ENCODE data around the gene FGD6.

Gene FGD6

DNA sequence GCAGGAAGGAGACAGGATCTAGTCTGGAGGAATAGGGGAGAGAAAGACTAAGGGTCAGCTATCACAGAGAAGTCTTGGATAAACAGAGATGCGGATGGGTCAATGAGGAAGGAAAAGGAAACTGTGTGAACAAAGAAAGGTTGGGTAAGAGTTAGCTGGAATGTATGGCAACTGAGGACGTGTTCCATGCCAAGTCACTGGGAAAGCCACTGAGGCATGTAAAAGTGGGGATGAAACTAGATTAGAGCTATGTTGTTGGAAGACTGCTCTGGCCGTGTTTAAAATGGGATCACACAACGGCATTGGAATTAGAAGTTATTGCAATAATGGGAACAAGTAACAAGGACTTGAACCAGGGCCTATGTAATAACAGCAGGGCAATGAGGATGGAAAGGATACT is 139.9 kb downstream of the FGD6 start:
- Histone ChIP-seq H4K20me1 (ENCODE audit: insufficient read depth, low read length) (no peaks in the 10 kb centered on the region), H3K4me3 (ENCODE audit: low read depth, low read length, poor library complexity, severe bottlenecking) (no peak overlapping the region), H3K9me2 (ENCODE audit: low read depth, low read length) (no peaks in the 10 kb centered on the region), H3K27ac (ENCODE audit: low read depth, low read length, poor library complexity, severe bottlenecking) (no peak overlapping the region), H3K4me1 (ENCODE audit: insufficient read depth, low read length, severe bottlenecking) (peaks cover 6% of the 10 kb centered on the region), H3K9me3 (ENCODE audit: low read length) (no peaks in the 10 kb centered on the region), H3K9ac (ENCODE audit: low read length) (no peak overlapping the region), H2AFZ (ENCODE audit: low read length) (no peak overlapping the region), H3K27me3 (ENCODE audit: insufficient read depth, low read length) (no peaks in the 10 kb centered on the region), H3K4me2 (ENCODE audit: low read length) (no peak overlapping the region), H3K36me3 (ENCODE audit: insufficient read depth, low read length) (no peaks in the 10 kb centered on the region), H3K79me2 (ENCODE audit: insufficient read depth, low read length) (peaks cover 5% of the 10 kb centered on the region), H3F3A (ENCODE audit: insufficient read depth, low read length) (no peaks in the 10 kb centered on the region)
- no peak for TF ChIP-seq EZH2 (IDR thresholded peaks at IDR 0.05; ENCODE audit: borderline replicate concordance, low read length)
- TF ChIP-seq, protein P1, sequence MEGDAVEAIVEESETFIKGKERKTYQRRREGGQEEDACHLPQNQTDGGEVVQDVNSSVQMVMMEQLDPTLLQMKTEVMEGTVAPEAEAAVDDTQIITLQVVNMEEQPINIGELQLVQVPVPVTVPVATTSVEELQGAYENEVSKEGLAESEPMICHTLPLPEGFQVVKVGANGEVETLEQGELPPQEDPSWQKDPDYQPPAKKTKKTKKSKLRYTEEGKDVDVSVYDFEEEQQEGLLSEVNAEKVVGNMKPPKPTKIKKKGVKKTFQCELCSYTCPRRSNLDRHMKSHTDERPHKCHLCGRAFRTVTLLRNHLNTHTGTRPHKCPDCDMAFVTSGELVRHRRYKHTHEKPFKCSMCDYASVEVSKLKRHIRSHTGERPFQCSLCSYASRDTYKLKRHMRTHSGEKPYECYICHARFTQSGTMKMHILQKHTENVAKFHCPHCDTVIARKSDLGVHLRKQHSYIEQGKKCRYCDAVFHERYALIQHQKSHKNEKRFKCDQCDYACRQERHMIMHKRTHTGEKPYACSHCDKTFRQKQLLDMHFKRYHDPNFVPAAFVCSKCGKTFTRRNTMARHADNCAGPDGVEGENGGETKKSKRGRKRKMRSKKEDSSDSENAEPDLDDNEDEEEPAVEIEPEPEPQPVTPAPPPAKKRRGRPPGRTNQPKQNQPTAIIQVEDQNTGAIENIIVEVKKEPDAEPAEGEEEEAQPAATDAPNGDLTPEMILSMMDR (IDR thresholded peaks at IDR 0.05; ENCODE audit: low read length) = no peak

DNA sequence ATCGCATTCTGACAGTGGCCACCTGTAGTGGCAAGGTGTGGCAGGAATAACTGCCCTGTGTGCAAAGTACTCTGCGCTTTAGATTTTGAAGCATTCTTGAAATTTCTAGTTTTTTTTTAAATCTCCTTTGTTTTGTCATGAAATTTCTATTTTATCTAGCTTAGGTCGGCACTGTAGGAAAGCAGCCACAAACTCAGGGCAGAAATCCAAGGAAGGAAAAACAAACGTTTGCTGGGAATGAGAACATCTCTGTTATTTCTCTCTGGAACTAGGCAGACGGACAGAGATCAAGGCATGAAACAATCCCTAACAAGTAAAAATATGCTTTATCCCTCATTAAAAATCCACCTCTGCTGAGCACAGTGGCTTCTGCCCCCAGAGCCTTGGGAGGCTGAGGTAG is 142.5 kb downstream of the FGD6 start:
- Histone ChIP-seq H3K36me3 (ENCODE audit: insufficient read depth, low read length) (peaks cover under 1% of the 10 kb centered on the region; the same call in 1 of the 2 replicates), H3K9me2 (ENCODE audit: low read depth, low read length) (no peaks in the 10 kb centered on the region), H3K4me2 (ENCODE audit: low read length) (no peak overlapping the region), H4K20me1 (ENCODE audit: insufficient read depth, low read length) (no peaks in the 10 kb centered on the region), H3F3A (ENCODE audit: insufficient read depth, low read length) (no peaks in the 10 kb centered on the region), H3K4me1 (ENCODE audit: insufficient read depth, low read length, severe bottlenecking) (peaks cover 13% of the 10 kb centered on the region), H3K27ac (ENCODE audit: low read depth, low read length, poor library complexity, severe bottlenecking) (no peak overlapping the region), H3K9ac (ENCODE audit: low read length) (no peak overlapping the region), H3K79me2 (ENCODE audit: insufficient read depth, low read length) (peaks cover 18% of the 10 kb centered on the region), H3K27me3 (ENCODE audit: insufficient read depth, low read length) (no peaks in the 10 kb centered on the region), H2AFZ (ENCODE audit: low read length) (no peak overlapping the region), H3K9me3 (ENCODE audit: low read length) (no peaks in the 10 kb centered on the region), H3K4me3 (ENCODE audit: low read depth, low read length, poor library complexity, severe bottlenecking) (no peak overlapping the region)
- TF ChIP-seq EZH2 (IDR thresholded peaks at IDR 0.05; ENCODE audit: borderline replicate concordance, low read length) = no peak
- TF ChIP-seq, protein P1 (IDR thresholded peaks at IDR 0.05; ENCODE audit: low read length) = no peak

DNA sequence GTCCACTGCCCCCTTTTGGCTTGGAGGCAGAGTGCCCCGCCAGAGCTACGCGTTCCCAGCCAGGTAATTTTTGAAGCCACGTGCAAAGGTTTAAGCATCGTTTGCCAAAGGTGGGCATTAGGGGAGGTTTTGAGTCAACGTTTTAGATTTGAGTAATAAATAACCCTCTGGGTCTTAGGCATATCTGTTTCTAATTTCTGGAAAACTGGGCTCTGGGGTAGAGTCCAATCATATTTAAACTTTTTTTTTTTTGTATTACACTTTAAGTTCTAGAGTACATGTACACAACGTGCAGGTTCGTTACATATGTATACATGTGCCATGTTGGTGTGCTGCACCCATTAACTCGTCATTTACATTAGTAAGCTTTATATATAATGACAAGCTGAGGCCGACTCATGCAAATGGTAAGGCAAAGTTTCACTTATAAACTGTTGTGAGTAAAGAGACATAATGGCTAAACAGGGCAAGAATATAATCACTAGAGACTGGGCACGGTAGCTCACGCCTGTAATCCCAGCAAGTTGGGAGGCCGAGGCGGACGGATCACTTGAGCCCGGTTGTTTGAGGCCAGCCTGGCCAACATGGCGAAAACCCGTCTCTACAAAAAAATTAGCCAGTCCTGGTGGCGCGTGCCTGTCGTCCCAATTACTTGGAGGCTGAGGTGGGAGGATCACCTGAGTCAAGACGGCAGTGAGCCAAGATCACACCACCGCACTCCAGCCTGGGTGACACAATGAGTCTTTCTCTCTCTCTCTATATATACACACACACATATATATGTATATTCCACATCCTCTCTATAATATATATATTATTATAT is 143.4 kb downstream of the FGD6 start:
- TF ChIP-seq, protein P1 (IDR thresholded peaks at IDR 0.05; ENCODE audit: low read length) = peak; percentile 82
- TF ChIP-seq EZH2 (IDR thresholded peaks at IDR 0.05; ENCODE audit: borderline replicate concordance, low read length) = no peak
- H3K79me2 ChIP-seq (ENCODE audit: insufficient read depth, low read length) = peaks cover 26% of the 10 kb centered on the region
- H3K9me3 ChIP-seq (ENCODE audit: low read length) = no peaks in the 10 kb centered on the region
- peak overlapping the region; percentile 84 for H3K4me3 ChIP-seq (ENCODE audit: low read depth, low read length, poor library complexity, severe bottlenecking)
- H3K27ac ChIP-seq (ENCODE audit: low read depth, low read length, poor library complexity, severe bottlenecking) = no peak overlapping the region
- no peaks in the 10 kb centered on the region for H3K9me2 ChIP-seq (ENCODE audit: low read depth, low read length)
- H2AFZ ChIP-seq (ENCODE audit: low read length) = peak overlapping the region; percentile 88; the same call in 1 of the 2 replicates
- H3K36me3 ChIP-seq (ENCODE audit: insufficient read depth, low read length) = peaks cover 8% of the 10 kb centered on the region; the same call in 1 of the 2 replicates
- no peak overlapping the region for H3K9ac ChIP-seq (ENCODE audit: low read length)
- H3K4me2 ChIP-seq (ENCODE audit: low read length) = peak overlapping the region; percentile 43
- no peaks in the 10 kb centered on the region for H3F3A ChIP-seq (ENCODE audit: insufficient read depth, low read length)
- H4K20me1 ChIP-seq (ENCODE audit: insufficient read depth, low read length) = no peaks in the 10 kb centered on the region
- H3K27me3 ChIP-seq (ENCODE audit: insufficient read depth, low read length) = no peaks in the 10 kb centered on the region
- peaks cover 13% of the 10 kb centered on the region for H3K4me1 ChIP-seq (ENCODE audit: insufficient read depth, low read length, severe bottlenecking)
